HepG2 (cell line): Measurements from ENCODE around the gene PTRH2. TPM values are rescaled to one million over a fixed set of nuclear protein-coding genes. Genes with fewer than 3 reads are reported as not detected.

Experiments
- BRCA1 ChIP-seq: sonication (generic); formaldehyde crosslinking; IDR thresholded peaks from 2 replicates; pipeline ENCODE4 v1.4.0; 2020; ENCODE audit warnings: missing genetic modification reagents
- FIP1L1 ChIP-seq: fragments of 200-400 bp; formaldehyde crosslinking; IDR thresholded peaks from 2 replicates; pipeline ENCODE4 v1.6.1; 2018; ENCODE audit warnings: low read depth, mild to moderate bottlenecking, low read length, moderate library complexity, borderline replicate concordance; ENCODE audit not compliant: insufficient read depth
- FOXA1 ChIP-seq, 2 experiments: fragments of 450-650 bp in 1 of 2; sonication (generic) in 1 of 2; formaldehyde crosslinking in 1 of 2; IDR thresholded peaks; 2 replicates each; pipeline versions ENCODE4 v1.4.0 to v1.6.1; 2016 to 2020; ENCODE audit warnings: missing genetic modification reagents in 1 of 2
- HMGA1 ChIP-seq: sonication (generic); formaldehyde crosslinking; conservative IDR thresholded peaks from 2 replicates; pipeline ENCODE4 v1.4.0; 2020; ENCODE audit warnings: missing genetic modification reagents
- KDM5B ChIP-seq: sonication (generic); formaldehyde crosslinking; IDR thresholded peaks from 2 replicates; pipeline ENCODE4 v1.4.0; 2020; ENCODE audit warnings: missing genetic modification reagents, mild to moderate bottlenecking, borderline replicate concordance
- LCORL ChIP-seq, 2 experiments: fragments of 450-650 bp in 1 of 2; sonication (generic) in 1 of 2; formaldehyde crosslinking in 1 of 2; IDR thresholded peaks; 2 replicates each; pipeline versions ENCODE4 v1.5.0 to v1.6.1; 2017 to 2020; ENCODE audit warnings: antibody characterized with exemption in 1 of 2, missing genetic modification reagents in 1 of 2
- MYC ChIP-seq: sonication (generic); formaldehyde crosslinking; IDR thresholded peaks from 2 replicates; pipeline ENCODE4 v1.9.0; 2021; ENCODE audit warnings: missing genetic modification reagents, borderline replicate concordance
- MZF1 ChIP-seq: sonication (generic); formaldehyde crosslinking; IDR thresholded peaks from 2 replicates; pipeline ENCODE4 v1.8.1; 2023; ENCODE audit warnings: mild to moderate bottlenecking, missing genetic modification reagents, borderline replicate concordance
- NR3C1 ChIP-seq: sonication (generic); formaldehyde crosslinking; IDR thresholded peaks from 2 replicates; pipeline ENCODE4 v1.4.0; 2020; ENCODE audit warnings: missing genetic modification reagents
- RBM22 ChIP-seq: fragments of 200-400 bp; formaldehyde crosslinking; optimal IDR thresholded peaks from 2 replicates; pipeline ENCODE3; 2017; ENCODE audit warnings: mild to moderate bottlenecking, low read length, moderate library complexity
- ZBTB37 ChIP-seq: sonication (generic); formaldehyde crosslinking; IDR thresholded peaks from 2 replicates; pipeline ENCODE4 v1.4.0; 2020; ENCODE audit warnings: mild to moderate bottlenecking, missing genetic modification reagents
- ZNF619 ChIP-seq: sonication (generic); formaldehyde crosslinking; IDR thresholded peaks from 2 replicates; pipeline ENCODE4 v1.4.0; 2020; ENCODE audit warnings: mild to moderate bottlenecking, missing genetic modification reagents
- ZNF790 ChIP-seq: sonication (generic); formaldehyde crosslinking; IDR thresholded peaks from 2 replicates; pipeline ENCODE4 v1.8.0; 2022; ENCODE audit warnings: missing genetic modification reagents, mild to moderate bottlenecking, borderline replicate concordance
- polyA plus RNA-seq, 8 experiments: library from polyadenylated mRNA; depleted of rRNA in 3 of 8; stranded (reverse) in 7 of 8; unstranded in 1 of 8; fragments of >200 nt; fragmentation: Illumina TruSeq in 4 of 8; extraction: Trizol in 4 of 8; gene quantifications; 2 replicates each; pipeline versions ENCODE4 v1.2.1 to v1.2.3, GENCODE V29; 2011 to 2016; ENCODE audit warnings: low read depth in 4 of 8, missing spikeins in 1 of 8, mixed read lengths in 1 of 8; ENCODE audit not compliant: insufficient read depth in 1 of 8
- total RNA-seq, 5 experiments: library from RNA; depleted of rRNA; stranded (reverse); fragments of >200 nt; fragmentation: Illumina TruSeq; extraction: Trizol; gene quantifications; 2 replicates each; pipeline ENCODE4 v1.2.3, GENCODE V29; 2016; ENCODE audit warnings: low read depth in 1 of 5
- TF ChIP-seq, protein P1 (sequence below): sonication (generic); formaldehyde crosslinking; IDR thresholded peaks from 2 replicates; pipeline ENCODE4 v1.4.0; 2020; ENCODE audit warnings: missing genetic modification reagents
- TF ChIP-seq, protein P2 (sequence below): sonication (generic); formaldehyde crosslinking; IDR thresholded peaks from 2 replicates; pipeline ENCODE4 v1.4.0; 2020; ENCODE audit warnings: missing genetic modification reagents, mild to moderate bottlenecking, borderline replicate concordance
- TF ChIP-seq, protein P3 (sequence below): sonication (generic); formaldehyde crosslinking; IDR thresholded peaks from 2 replicates; pipeline ENCODE4 v1.5.0; 2020; ENCODE audit warnings: missing genetic modification reagents
- TF ChIP-seq, protein P4 (sequence below): sonication (generic); formaldehyde crosslinking; IDR thresholded peaks from 2 replicates; pipeline ENCODE4 v1.4.0; 2020; ENCODE audit warnings: missing genetic modification reagents

PTRH2 gene
- total and polyA plus RNA-seq, 2 of the 13 experiments (the other 11 are each of a cell fraction or from before 2014, with no cell fraction given): 67.7 to 83.3 TPM

DNA sequence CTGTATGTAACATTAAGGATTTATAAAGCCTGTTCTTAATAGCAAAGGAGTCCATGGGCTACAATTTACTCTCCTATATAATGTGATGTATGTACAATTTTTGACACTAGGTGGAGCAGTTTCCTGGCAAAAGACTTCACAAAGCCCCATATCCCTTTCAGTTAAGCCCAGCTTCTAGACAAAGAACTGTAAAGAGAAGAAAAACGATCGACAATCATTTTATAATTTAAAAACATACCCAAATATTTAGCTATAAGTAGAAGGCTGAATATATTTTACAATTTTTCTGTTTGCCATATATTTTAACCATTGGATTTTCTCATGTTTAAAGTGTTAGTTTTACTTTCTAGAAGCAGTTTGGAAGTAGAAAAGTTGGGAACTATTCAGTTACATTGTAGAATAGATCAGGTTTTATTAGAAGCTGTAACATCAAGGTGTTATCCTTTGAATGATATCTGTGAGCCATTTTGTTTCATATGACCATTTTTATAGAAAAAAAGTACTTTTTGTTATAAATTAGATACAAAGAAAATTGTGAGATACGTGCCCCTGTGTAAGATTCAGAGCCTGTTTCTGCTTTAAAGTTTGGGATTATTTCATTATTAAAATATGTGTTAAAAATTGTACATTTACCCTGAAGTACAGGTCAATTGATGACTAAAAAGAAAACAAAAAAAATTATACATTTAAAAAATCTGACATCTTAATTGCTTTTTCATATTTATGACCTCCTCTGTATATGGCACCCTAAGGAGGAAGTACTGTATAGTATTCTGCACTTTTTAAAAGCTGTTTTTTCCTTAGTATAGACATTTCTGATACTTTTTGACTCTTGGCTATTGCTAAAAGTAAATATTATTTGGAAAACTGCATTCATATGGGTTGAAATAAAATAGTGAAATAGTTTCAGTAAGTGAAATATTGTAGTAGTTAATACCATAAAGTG is 46.6 kb upstream of the PTRH2 start (continued):
- TF ChIP-seq ZBTB37 (CRISPR knock-in tag) (no peak), ZNF790 (CRISPR knock-in tag) (no peak), NR3C1 (no peak), RBM22 (no peak), MYC (CRISPR knock-in tag) (no peak), HMGA1 (CRISPR knock-in tag) (no peak), BRCA1 (CRISPR knock-in tag) (no peak), FOXA1 (IDR thresholded peaks at IDR 0.05) (no peak), FOXA1 (CRISPR knock-in tag; IDR thresholded peaks at IDR 0.05) (no peak), ZNF619 (CRISPR knock-in tag) (no peak), FIP1L1 (no peak), KDM5B (no peak), LCORL (IDR thresholded peaks at IDR 0.05) (no peak), LCORL (CRISPR knock-in tag; IDR thresholded peaks at IDR 0.05) (no peak), MZF1 (CRISPR knock-in tag) (no peak)
- TF ChIP-seq, protein P1, sequence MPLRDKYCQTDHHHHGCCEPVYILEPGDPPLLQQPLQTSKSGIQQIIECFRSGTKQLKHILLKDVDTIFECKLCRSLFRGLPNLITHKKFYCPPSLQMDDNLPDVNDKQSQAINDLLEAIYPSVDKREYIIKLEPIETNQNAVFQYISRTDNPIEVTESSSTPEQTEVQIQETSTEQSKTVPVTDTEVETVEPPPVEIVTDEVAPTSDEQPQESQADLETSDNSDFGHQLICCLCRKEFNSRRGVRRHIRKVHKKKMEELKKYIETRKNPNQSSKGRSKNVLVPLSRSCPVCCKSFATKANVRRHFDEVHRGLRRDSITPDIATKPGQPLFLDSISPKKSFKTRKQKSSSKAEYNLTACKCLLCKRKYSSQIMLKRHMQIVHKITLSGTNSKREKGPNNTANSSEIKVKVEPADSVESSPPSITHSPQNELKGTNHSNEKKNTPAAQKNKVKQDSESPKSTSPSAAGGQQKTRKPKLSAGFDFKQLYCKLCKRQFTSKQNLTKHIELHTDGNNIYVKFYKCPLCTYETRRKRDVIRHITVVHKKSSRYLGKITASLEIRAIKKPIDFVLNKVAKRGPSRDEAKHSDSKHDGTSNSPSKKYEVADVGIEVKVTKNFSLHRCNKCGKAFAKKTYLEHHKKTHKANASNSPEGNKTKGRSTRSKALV: no peak
- TF ChIP-seq, protein P2, sequence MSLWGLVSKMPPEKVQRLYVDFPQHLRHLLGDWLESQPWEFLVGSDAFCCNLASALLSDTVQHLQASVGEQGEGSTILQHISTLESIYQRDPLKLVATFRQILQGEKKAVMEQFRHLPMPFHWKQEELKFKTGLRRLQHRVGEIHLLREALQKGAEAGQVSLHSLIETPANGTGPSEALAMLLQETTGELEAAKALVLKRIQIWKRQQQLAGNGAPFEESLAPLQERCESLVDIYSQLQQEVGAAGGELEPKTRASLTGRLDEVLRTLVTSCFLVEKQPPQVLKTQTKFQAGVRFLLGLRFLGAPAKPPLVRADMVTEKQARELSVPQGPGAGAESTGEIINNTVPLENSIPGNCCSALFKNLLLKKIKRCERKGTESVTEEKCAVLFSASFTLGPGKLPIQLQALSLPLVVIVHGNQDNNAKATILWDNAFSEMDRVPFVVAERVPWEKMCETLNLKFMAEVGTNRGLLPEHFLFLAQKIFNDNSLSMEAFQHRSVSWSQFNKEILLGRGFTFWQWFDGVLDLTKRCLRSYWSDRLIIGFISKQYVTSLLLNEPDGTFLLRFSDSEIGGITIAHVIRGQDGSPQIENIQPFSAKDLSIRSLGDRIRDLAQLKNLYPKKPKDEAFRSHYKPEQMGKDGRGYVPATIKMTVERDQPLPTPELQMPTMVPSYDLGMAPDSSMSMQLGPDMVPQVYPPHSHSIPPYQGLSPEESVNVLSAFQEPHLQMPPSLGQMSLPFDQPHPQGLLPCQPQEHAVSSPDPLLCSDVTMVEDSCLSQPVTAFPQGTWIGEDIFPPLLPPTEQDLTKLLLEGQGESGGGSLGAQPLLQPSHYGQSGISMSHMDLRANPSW (CRISPR knock-in tag): no peak
- TF ChIP-seq, protein P3, sequence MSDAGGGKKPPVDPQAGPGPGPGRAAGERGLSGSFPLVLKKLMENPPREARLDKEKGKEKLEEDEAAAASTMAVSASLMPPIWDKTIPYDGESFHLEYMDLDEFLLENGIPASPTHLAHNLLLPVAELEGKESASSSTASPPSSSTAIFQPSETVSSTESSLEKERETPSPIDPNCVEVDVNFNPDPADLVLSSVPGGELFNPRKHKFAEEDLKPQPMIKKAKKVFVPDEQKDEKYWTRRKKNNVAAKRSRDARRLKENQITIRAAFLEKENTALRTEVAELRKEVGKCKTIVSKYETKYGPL (CRISPR knock-in tag): no peak
- TF ChIP-seq, protein P4, sequence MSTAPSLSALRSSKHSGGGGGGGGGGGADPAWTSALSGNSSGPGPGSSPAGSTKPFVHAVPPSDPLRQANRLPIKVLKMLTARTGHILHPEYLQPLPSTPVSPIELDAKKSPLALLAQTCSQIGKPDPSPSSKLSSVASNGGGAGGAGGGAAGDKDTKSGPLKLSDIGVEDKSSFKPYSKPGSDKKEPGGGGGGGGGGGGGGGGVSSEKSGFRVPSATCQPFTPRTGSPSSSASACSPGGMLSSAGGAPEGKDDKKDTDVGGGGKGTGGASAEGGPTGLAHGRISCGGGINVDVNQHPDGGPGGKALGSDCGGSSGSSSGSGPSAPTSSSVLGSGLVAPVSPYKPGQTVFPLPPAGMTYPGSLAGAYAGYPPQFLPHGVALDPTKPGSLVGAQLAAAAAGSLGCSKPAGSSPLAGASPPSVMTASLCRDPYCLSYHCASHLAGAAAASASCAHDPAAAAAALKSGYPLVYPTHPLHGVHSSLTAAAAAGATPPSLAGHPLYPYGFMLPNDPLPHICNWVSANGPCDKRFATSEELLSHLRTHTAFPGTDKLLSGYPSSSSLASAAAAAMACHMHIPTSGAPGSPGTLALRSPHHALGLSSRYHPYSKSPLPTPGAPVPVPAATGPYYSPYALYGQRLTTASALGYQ: no peak
